Stimulated activated CD8-positive, alpha-beta memory T cell treated with anti-CD3 and anti-CD28 coated beads, Interleukin-15, amount 100 ng/mL, for 4 hours (primary cell): Measurements from ENCODE around the gene PTGER2.

Source experiments
- DNase-seq, 2 donors: peaks; one replicate each; pipeline ENCODE4 v3.0.0-alpha.2; 2020; ENCODE audit warnings: low read depth in 2 of 2

Gene PTGER2

GRCh38 chr14:52338051-52338681, 24.1 kb downstream of the PTGER2 start:
- no peak for DNase-seq

GRCh38 chr14:52339262-52339661, 25.1 kb downstream of the PTGER2 start:
- DNase-seq: no peak

DNA sequence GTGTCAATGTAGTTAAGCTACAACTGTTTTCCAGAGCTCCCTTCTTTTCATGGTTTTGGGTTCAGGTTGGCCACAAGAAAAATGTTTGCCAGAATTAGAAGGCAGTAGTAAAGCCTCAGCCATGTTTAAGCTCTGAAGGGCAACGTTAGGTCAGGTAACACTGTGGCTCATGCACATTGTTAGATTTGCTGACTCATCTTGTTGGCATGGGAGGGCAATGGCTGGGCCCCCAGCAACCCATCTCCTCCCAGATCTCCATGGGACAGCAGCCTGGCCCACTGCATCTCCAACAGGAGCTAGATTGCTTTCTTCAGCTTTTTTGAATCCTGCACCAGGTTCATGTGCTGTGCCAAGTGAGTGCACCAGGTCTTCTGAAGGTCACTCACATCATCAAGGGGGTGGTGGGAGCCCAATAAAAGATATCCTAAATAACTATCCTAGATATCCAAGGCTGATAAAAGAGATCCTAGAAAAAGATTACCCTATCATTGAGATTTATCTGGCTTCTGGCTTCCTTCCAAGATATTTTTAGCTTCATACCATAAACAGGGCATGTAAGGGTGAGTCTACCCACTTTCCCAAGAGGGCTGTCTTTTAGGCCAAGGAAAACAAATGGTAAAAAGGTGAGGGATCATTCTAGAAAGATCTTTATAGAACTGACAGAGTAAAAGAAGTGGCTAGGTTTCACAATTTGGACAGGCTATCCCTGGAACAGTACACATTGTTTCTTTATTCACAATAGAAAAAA, 28.9 kb downstream of the PTGER2 start:
- no peak for DNase-seq

DNA sequence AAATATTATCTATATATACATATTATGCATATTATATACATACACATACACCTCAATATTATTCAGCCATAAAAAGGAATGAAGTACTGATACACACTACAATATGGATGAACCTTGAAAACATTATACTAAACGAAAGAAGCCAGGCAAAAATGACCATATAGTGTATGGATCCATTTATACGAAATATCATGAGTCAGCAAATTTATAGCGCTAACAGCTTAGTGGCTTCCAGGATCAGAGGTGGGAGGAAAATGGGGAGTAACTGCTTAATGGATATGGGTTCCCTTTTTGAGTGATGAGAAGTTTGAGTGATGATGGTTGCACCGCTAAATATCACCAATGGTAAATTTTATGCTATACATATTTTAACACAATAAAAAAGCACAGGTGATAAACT, 32.7 kb downstream of the PTGER2 start:
- DNase-seq: no peak

DNA sequence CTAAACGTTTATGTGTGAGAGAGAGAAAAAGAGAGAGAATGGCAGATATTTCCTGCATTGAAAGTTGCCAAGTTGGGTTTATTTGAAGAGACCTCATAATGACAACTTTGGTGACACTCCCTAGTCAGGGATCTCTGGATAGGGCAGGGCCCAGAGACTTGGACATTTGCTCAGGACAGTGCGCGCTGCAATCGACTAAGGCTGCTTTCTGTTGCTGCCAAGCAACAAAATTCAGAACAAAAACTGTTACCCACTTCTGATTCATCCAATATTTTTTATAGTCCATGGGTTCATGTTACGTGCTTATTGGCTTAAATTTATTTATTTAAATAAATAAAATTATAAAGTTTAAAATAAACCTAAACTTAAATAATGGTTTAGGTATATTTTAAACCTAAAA, 34.2 kb downstream of the PTGER2 start:
- no peak for DNase-seq

- DNase-seq: no peak
These were observed 34.7 kb downstream of the PTGER2 start for GRCh38 chr14:52348776-52349175.

GRCh38 chr14:52349731-52350130, 35.6 kb downstream of the PTGER2 start:
- DNase-seq: no peak

- no peak for DNase-seq
These were observed 36.3 kb downstream of the PTGER2 start for GRCh38 chr14:52350445-52350844.

GRCh38 chr14:52351233-52352060, 37.3 kb downstream of the PTGER2 start:
- no peak for DNase-seq

GRCh38 chr14:52352061-52352491, 38.0 kb downstream of the PTGER2 start:
- peak in 1 of 2 donors; percentile 6 for DNase-seq

GRCh38 chr14:52352569-52352968, 38.5 kb downstream of the PTGER2 start:
- DNase-seq: no peak

- no peak for DNase-seq
These were observed 40.1 kb downstream of the PTGER2 start for GRCh38 chr14:52354242-52354641.

GRCh38 chr14:52355016-52355431, 40.9 kb downstream of the PTGER2 start:
- DNase-seq: no peak

DNA sequence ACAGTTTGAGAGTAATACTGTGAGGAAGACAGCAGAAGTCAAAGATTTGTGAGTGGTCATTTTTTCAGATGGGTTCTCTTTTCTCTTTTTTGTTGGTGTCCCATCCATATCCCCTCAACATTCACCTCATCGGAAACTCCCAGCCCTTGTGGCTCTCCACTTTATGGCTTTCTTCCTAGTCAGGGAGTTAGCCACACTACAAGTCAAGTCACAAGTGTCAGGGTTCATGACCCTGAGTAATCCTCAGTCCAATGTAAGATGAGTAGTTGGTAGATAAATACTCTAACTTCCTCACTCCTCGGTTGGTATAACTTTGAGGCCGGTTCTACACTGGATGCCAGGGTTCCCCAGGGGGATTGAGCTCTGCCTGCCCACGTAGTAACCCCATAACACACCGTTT, 41.4 kb downstream of the PTGER2 start:
- DNase-seq: no peak

GRCh38 chr14:52356025-52356424, 41.9 kb downstream of the PTGER2 start:
- no peak for DNase-seq

GRCh38 chr14:52360831-52361230, 46.7 kb downstream of the PTGER2 start:
- DNase-seq: no peak

- DNase-seq: no peak
These were observed 49.1 kb downstream of the PTGER2 start for GRCh38 chr14:52363041-52363704.

DNA sequence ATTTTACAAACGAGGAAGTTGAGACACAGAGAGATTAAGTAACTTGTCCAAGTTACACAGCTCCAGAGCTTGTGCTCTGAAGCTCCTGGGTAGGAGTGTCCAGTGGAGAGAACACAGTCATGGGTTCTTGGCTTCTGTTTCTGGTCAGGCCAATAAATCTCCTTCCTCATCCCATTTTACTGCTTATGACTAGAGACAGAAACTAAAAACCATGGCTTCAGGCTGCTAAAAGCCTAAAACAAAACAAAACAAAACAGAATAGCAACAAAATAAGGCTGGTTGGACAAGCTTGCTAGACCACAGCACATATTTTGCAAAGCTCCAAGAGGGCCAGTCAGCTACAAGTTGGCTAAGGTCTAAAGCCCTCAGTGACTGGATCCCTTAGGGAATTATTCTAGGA, 49.8 kb downstream of the PTGER2 start:
- DNase-seq: no peak

GRCh38 chr14:52365071-52365470, 51.0 kb downstream of the PTGER2 start:
- no peak for DNase-seq

GRCh38 chr14:52366796-52367315, 52.7 kb downstream of the PTGER2 start:
- DNase-seq: no peak

DNA sequence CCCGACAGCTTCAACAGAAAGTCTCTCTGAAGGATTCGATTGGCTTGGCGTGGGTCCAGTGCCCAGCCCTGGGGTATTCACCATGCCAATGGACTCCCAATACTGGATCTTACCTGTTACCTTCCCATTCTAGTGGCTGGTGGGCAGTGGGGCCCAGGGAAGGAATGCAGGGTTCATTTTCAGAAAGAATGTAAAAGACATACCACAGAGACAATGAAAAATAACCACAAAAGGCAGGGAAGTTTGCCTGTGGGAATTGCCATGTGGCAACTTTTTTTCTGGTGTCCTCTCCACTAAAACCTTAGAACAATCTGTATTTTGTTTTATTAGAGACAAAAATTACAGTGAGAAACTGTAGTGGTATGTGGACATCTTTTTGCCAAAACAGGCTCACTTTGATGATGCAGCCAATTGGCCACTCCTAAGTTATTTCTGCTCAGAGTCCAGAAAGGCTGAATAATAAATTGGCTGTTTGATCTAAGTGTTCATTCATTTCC, 55.2 kb downstream of the PTGER2 start:
- DNase-seq: no peak
